Lung (tissue), 12 donors: Measurements from ENCODE around the gene GPX3. TPM values are rescaled to one million over a fixed set of nuclear protein-coding genes. Genes with fewer than 3 reads are reported as not detected.

Experiments used
- ATAC-seq: fragments of 200-7000 bp; cut with Tn5 transposase; one replicate; pipeline ENCODE4 v1.9.1; 2020; ENCODE audit warnings: moderate number of reproducible peaks; ENCODE audit not compliant: insufficient read depth, low FRiP score
- DNase-seq, 3 donors: peaks; one replicate each; pipeline ENCODE4 v3.0.0-alpha.2; 2013 to 2017
- H3K27ac ChIP-seq, 2 donors: one replicate each; pipeline ENCODE4 v1.5.1; 2013; ENCODE audit warnings: mild to moderate bottlenecking in 2 of 2, moderate library complexity in 2 of 2, control low read depth in 1 of 2, inconsistent platforms in 1 of 2, low read depth in 1 of 2, low read length in 1 of 2
- H3K27me3 ChIP-seq, 3 donors: one replicate each; pipeline ENCODE4 v1.5.1; 2013; ENCODE audit warnings: low read length in 2 of 3; ENCODE audit not compliant: control insufficient read depth in 3 of 3, insufficient read depth in 3 of 3
- H3K36me3 ChIP-seq, 4 donors: one replicate each; pipeline ENCODE4 v1.5.1; 2013; ENCODE audit warnings: low read length in 4 of 4, mild to moderate bottlenecking in 1 of 4, moderate library complexity in 1 of 4; ENCODE audit not compliant: control insufficient read depth in 4 of 4, insufficient read depth in 4 of 4
- H3K4me1 ChIP-seq, 5 donors: one replicate each; pipeline ENCODE4 v1.5.1; 2013; ENCODE audit warnings: low read length in 5 of 5, mild to moderate bottlenecking in 2 of 5, moderate library complexity in 1 of 5; ENCODE audit not compliant: control insufficient read depth in 5 of 5, insufficient read depth in 5 of 5
- H3K4me3 ChIP-seq: one replicate; pipeline ENCODE4 v1.5.1; 2013; ENCODE audit warnings: mild to moderate bottlenecking, control low read depth, moderate library complexity
- H3K9ac ChIP-seq, 2 donors: one replicate each; pipeline ENCODE4 v1.5.1; 2013; ENCODE audit warnings: low read length in 2 of 2, control low read depth in 1 of 2; ENCODE audit not compliant: insufficient read depth in 1 of 2
- H3K9me3 ChIP-seq, 4 donors: one replicate each; pipeline ENCODE4 v1.5.1; 2013; ENCODE audit warnings: low read length in 3 of 4, mild to moderate bottlenecking in 1 of 4, moderate library complexity in 1 of 4; ENCODE audit not compliant: control insufficient read depth in 4 of 4, insufficient read depth in 3 of 4
- CTCF ChIP-seq: IDR thresholded peaks from 2 replicates; pipeline ENCODE4 v1.5.1; 2012; ENCODE audit warnings: mild to moderate bottlenecking; ENCODE audit errors: control extremely low read depth, extremely low read depth
- WGBS, 2 donors: extraction: QIAGEN DNeasy Blood & Tissue Kit; methylation state at CpG; one replicate each; pipeline ENCODE4 v1.1.7; 2013; 5-methylcytosine and 5-hydroxymethylcytosine counted together
- polyA plus RNA-seq, 2 donors: library from polyadenylated mRNA; stranded (reverse); fragments of 200-250 nt; gene quantifications; one replicate each; pipeline ENCODE4 v1.2.1, GENCODE V29; 2013
- total RNA-seq, 2 donors: library from RNA; depleted of rRNA in 1 of 2; stranded (reverse); fragments of >200 nt in 1 of 2; gene quantifications; one replicate each; pipeline ENCODE4 v1.2.1, GENCODE V29; 2014 to 2021
- donor health status: control.
- donor health status: control.
- donor health status: Bipolar disorder and iron deficiency.
- donor health status: healthy.
- donor health status: DM: yes; HTN: yes; CAD: no.

The GPX3 gene
- total and polyA plus RNA-seq, 4 donors, result 99.0 to 1,457 (median 826) TPM

DNA sequence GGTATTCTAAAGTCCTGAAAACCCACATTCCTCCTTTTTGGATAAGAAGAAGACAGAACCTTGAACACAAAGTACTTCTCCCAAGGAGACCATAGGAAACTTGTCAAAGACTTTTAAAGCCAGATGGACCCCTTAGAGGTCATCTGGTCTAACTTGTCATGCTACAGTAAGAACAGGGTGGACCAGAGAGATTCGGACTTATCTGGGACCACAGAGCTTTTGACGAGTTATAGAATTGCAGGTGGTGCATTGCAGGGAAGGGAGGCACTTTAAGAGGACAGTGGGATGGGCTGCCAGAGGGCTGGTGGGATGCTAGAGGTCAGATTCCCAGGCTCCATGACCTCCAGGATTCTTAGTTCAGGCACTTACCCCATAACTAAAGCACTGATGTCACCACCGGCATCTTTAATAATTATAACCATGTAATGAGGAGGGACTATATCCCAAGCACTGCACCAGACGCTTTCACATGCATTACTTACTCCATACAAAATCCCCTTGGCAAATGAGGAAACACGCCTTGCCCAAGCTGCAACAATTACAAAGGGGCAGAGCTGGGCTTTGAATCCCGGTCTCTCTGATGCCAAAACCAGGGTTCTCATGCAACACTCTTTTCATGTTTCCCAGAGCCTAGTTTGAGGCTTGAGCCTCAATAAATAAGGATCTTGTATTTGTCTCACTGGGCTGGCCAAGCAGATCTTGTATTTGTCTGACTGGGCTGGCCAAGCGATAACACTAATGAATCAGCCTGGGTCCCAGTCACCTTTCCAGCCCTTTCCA is 12.8 kb upstream of the GPX3 start:
- TF ChIP-seq CTCF, result no peak
- no peak overlapping the region for H3K9ac ChIP-seq
- DNase-seq, result no peak
- H3K27me3 ChIP-seq, result no peaks in the 10 kb centered on the region
- H3K36me3 ChIP-seq, result no peaks in the 10 kb centered on the region
- H3K4me1 ChIP-seq, result peaks cover 8 to 53% (median 11%) of the 10 kb centered on the region in 5 donors
- H3K27ac ChIP-seq, result peak overlapping the region in 1 of 2 donors; percentile 53
- no peak overlapping the region for H3K4me3 ChIP-seq
- WGBS, 2 donors, result 72 to 87% methylated on average over 7 of the region's 7 CpGs
- ATAC-seq, result no peak
- no peaks in the 10 kb centered on the region for H3K9me3 ChIP-seq

DNA sequence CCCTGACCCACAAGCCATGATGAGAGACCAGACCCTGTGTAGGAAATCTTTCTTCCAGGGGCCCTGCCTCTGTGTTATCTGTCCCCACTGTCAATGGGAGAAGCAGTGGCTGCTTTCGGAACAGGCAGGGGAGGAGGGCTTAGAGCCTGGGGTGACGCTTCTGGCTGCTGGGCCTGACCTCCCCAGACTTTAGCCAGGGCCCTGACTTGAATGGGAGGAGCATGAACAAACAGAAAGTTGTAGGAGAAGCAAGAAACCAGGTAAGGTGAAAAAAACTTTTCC is 12.2 kb upstream of the GPX3 start:
- Histone ChIP-seq H3K9ac (no peak overlapping the region), H3K4me1 (peaks cover 7 to 50% (median 11%) of the 10 kb centered on the region in 5 donors), H3K27me3 (no peaks in the 10 kb centered on the region), H3K9me3 (no peaks in the 10 kb centered on the region), H3K36me3 (no peaks in the 10 kb centered on the region), H3K27ac (peak overlapping the region in 1 of 2 donors; percentile 53), H3K4me3 (no peak overlapping the region)
- no peak for TF ChIP-seq CTCF
- ATAC-seq (no peak), DNase-seq (no peak)
- 42 to 85% methylated on average over 2 of the region's 2 CpGs for WGBS, 2 donors

GRCh38 chr5:151008906-151009305 is 11.5 kb upstream of the GPX3 start:
- H3K9ac ChIP-seq, result no peak overlapping the region
- H3K27me3 ChIP-seq, result no peaks in the 10 kb centered on the region
- H3K27ac ChIP-seq, result no peak overlapping the region
- ATAC-seq, result no peak
- 92 to 94% methylated on average over 4 of the region's 4 CpGs for WGBS, 2 donors
- H3K9me3 ChIP-seq, result no peaks in the 10 kb centered on the region
- H3K4me1 ChIP-seq, result peaks cover 5 to 48% (median 11%) of the 10 kb centered on the region in 5 donors
- no peak for TF ChIP-seq CTCF
- H3K36me3 ChIP-seq, result no peaks in the 10 kb centered on the region
- H3K4me3 ChIP-seq, result no peak overlapping the region
- no peak for DNase-seq

- ATAC-seq, result no peak
- DNase-seq, result no peak
- Histone ChIP-seq H3K9ac (no peak overlapping the region), H3K9me3 (no peaks in the 10 kb centered on the region), H3K36me3 (no peaks in the 10 kb centered on the region), H3K4me3 (no peak overlapping the region), H3K4me1 (peaks cover 0 to 20% (median 1%) of the 10 kb centered on the region in 5 donors), H3K27me3 (no peaks in the 10 kb centered on the region), H3K27ac (no peak overlapping the region)
- TF ChIP-seq CTCF, result no peak
- 63 to 75% methylated on average over 6 of the region's 6 CpGs for WGBS, 2 donors
Observed at GRCh38 chr5:151012862-151013261, 7.5 kb upstream of the GPX3 start.
